ENCODE results near the gene PPOX. TPM values are rescaled to one million over a fixed set of nuclear protein-coding genes. Genes with fewer than 3 reads are reported as not detected.

The PPOX gene
- total and polyA plus RNA-seq, 2 experiments from 2014 or later = 26.5 to 39.6 TPM

DNA sequence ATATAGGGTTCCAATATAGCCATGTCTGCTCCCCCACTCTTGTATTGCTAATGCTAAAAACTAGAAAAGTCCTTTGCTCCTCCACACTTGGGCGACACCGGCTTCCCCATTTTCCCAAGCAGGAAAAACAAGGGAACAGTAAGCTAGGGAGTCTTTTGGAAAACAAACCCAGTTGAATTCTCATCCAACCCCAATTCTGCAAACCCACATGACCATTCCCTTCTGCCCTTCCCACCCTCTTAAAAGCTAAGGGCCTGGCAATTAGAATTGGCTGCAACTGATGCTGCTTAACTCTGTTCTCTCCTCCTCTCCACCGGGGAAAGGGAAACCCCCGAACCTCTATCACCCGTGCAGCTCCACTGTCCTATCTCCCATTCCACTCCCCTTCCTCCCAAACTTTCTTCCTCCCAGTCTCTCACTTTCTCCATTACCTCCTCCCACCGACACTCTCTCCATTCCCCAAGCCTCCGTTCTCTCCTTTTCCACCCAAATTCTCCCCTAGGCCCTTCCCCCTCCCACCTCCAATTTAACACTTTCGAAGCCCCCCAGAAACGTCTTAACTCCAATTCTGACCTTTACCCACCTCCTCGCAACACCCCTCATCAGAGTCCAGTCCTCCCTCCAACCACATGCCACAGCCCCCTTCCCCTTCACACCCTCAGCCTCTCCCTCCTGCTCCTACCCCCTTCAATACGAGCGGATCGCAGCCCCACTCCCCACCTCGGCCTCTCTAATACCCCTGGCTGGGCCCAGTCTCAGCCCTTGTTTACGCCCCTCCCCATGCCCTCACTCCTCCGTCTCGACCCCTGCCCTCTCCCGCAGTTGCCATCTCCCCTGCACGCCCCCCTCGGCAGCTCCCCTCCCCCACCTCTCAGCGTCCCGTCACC is 34.5 kb upstream of the PPOX start:
- H3K4me1 ChIP-seq (ENCODE audit: insufficient read depth) = peaks cover 24% of the 10 kb centered on the region
- no peaks in the 10 kb centered on the region; the same call in 1 of the 2 replicates for H3K9me2 ChIP-seq (ENCODE audit: insufficient read depth)
- H3K27ac Mint-ChIP-seq = peak overlapping the region; percentile 97
- ATAC-seq (peak; percentile 63), DNase-seq (ENCODE audit: low spot score) (peak; percentile 22)
- H3K4me3 ChIP-seq = peak overlapping the region; percentile 77
- H3K9me3 Mint-ChIP-seq = no peaks in the 10 kb centered on the region
- no peaks in the 10 kb centered on the region; the same call in none of the 2 replicates for H4K20me1 ChIP-seq (replicated peaks; ENCODE audit: insufficient read depth)
- peaks cover 23% of the 10 kb centered on the region for H3K36me3 Mint-ChIP-seq (ENCODE audit: low read depth)
- H3K79me2 ChIP-seq (replicated peaks; ENCODE audit: insufficient read depth) = peaks cover 77% of the 10 kb centered on the region
- peaks cover 3% of the 10 kb centered on the region for H3K27me3 Mint-ChIP-seq (ENCODE audit: insufficient read depth, low read depth, poor library complexity)
- H3K4me1 Mint-ChIP-seq = peaks cover 23% of the 10 kb centered on the region
- no peaks in the 10 kb centered on the region for H3K27me3 ChIP-seq (ENCODE audit: insufficient read depth)
- H3K36me3 ChIP-seq (ENCODE audit: insufficient read depth) = peaks cover 20% of the 10 kb centered on the region
- peak overlapping the region; percentile 87 for H3K4me2 ChIP-seq
- no peak overlapping the region; the same call in 2 of the 3 replicates for H3K4me3 Mint-ChIP-seq
- peaks cover 24% of the 10 kb centered on the region for H3F3A ChIP-seq (replicated peaks; ENCODE audit: low read depth)
- peak overlapping the region; percentile 97 for H3K27ac ChIP-seq (ENCODE audit: low read depth)
- TF ChIP-seq ZNF331 (CRISPR knock-in tag; IDR thresholded peaks at IDR 0.05; ENCODE audit: low read depth) (no peak), EZH2 (IDR thresholded peaks at IDR 0.05; ENCODE audit: low read depth, unreplicated experiment) (no peak), POLR2AphosphoS5 (IDR thresholded peaks at IDR 0.05; ENCODE audit: low read depth) (no peak), ZNF114 (CRISPR knock-in tag; IDR thresholded peaks at IDR 0.05) (no peak), STAT1 (IDR thresholded peaks at IDR 0.05; ENCODE audit: unreplicated experiment) (no peak), NANOG (IDR thresholded peaks at IDR 0.05; ENCODE audit: borderline replicate concordance) (no peak)
- TF ChIP-seq, protein P1, sequence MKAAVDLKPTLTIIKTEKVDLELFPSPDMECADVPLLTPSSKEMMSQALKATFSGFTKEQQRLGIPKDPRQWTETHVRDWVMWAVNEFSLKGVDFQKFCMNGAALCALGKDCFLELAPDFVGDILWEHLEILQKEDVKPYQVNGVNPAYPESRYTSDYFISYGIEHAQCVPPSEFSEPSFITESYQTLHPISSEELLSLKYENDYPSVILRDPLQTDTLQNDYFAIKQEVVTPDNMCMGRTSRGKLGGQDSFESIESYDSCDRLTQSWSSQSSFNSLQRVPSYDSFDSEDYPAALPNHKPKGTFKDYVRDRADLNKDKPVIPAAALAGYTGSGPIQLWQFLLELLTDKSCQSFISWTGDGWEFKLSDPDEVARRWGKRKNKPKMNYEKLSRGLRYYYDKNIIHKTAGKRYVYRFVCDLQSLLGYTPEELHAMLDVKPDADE (IDR thresholded peaks at IDR 0.05) = no peak
- TF ChIP-seq, protein P2, sequence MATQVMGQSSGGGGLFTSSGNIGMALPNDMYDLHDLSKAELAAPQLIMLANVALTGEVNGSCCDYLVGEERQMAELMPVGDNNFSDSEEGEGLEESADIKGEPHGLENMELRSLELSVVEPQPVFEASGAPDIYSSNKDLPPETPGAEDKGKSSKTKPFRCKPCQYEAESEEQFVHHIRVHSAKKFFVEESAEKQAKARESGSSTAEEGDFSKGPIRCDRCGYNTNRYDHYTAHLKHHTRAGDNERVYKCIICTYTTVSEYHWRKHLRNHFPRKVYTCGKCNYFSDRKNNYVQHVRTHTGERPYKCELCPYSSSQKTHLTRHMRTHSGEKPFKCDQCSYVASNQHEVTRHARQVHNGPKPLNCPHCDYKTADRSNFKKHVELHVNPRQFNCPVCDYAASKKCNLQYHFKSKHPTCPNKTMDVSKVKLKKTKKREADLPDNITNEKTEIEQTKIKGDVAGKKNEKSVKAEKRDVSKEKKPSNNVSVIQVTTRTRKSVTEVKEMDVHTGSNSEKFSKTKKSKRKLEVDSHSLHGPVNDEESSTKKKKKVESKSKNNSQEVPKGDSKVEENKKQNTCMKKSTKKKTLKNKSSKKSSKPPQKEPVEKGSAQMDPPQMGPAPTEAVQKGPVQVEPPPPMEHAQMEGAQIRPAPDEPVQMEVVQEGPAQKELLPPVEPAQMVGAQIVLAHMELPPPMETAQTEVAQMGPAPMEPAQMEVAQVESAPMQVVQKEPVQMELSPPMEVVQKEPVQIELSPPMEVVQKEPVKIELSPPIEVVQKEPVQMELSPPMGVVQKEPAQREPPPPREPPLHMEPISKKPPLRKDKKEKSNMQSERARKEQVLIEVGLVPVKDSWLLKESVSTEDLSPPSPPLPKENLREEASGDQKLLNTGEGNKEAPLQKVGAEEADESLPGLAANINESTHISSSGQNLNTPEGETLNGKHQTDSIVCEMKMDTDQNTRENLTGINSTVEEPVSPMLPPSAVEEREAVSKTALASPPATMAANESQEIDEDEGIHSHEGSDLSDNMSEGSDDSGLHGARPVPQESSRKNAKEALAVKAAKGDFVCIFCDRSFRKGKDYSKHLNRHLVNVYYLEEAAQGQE (IDR thresholded peaks at IDR 0.05; ENCODE audit: unreplicated experiment) = no peak
- TF ChIP-seq, protein P3, sequence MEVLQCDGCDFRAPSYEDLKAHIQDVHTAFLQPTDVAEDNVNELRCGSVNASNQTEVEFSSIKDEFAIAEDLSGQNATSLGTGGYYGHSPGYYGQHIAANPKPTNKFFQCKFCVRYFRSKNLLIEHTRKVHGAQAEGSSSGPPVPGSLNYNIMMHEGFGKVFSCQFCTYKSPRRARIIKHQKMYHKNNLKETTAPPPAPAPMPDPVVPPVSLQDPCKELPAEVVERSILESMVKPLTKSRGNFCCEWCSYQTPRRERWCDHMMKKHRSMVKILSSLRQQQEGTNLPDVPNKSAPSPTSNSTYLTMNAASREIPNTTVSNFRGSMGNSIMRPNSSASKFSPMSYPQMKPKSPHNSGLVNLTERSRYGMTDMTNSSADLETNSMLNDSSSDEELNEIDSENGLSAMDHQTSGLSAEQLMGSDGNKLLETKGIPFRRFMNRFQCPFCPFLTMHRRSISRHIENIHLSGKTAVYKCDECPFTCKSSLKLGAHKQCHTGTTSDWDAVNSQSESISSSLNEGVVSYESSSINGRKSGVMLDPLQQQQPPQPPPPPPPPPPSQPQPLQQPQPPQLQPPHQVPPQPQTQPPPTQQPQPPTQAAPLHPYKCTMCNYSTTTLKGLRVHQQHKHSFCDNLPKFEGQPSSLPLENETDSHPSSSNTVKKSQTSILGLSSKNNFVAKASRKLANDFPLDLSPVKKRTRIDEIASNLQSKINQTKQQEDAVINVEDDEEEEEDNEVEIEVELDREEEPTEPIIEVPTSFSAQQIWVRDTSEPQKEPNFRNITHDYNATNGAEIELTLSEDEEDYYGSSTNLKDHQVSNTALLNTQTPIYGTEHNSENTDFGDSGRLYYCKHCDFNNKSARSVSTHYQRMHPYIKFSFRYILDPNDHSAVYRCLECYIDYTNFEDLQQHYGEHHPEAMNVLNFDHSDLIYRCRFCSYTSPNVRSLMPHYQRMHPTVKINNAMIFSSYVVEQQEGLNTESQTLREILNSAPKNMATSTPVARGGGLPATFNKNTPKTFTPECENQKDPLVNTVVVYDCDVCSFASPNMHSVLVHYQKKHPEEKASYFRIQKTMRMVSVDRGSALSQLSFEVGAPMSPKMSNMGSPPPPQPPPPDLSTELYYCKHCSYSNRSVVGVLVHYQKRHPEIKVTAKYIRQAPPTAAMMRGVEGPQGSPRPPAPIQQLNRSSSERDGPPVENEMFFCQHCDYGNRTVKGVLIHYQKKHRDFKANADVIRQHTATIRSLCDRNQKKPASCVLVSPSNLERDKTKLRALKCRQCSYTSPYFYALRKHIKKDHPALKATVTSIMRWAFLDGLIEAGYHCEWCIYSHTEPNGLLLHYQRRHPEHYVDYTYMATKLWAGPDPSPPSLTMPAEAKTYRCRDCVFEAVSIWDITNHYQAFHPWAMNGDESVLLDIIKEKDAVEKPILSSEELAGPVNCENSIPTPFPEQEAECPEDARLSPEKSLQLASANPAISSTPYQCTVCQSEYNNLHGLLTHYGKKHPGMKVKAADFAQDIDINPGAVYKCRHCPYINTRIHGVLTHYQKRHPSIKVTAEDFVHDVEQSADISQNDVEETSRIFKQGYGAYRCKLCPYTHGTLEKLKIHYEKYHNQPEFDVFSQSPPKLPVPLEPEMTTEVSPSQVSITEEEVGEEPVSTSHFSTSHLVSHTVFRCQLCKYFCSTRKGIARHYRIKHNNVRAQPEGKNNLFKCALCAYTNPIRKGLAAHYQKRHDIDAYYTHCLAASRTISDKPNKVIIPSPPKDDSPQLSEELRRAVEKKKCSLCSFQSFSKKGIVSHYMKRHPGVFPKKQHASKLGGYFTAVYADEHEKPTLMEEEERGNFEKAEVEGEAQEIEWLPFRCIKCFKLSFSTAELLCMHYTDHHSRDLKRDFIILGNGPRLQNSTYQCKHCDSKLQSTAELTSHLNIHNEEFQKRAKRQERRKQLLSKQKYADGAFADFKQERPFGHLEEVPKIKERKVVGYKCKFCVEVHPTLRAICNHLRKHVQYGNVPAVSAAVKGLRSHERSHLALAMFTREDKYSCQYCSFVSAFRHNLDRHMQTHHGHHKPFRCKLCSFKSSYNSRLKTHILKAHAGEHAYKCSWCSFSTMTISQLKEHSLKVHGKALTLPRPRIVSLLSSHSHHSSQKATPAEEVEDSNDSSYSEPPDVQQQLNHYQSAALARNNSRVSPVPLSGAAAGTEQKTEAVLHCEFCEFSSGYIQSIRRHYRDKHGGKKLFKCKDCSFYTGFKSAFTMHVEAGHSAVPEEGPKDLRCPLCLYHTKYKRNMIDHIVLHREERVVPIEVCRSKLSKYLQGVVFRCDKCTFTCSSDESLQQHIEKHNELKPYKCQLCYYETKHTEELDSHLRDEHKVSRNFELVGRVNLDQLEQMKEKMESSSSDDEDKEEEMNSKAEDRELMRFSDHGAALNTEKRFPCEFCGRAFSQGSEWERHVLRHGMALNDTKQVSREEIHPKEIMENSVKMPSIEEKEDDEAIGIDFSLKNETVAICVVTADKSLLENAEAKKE (CRISPR knock-in tag; IDR thresholded peaks at IDR 0.05) = no peak
- TF ChIP-seq, protein P4, sequence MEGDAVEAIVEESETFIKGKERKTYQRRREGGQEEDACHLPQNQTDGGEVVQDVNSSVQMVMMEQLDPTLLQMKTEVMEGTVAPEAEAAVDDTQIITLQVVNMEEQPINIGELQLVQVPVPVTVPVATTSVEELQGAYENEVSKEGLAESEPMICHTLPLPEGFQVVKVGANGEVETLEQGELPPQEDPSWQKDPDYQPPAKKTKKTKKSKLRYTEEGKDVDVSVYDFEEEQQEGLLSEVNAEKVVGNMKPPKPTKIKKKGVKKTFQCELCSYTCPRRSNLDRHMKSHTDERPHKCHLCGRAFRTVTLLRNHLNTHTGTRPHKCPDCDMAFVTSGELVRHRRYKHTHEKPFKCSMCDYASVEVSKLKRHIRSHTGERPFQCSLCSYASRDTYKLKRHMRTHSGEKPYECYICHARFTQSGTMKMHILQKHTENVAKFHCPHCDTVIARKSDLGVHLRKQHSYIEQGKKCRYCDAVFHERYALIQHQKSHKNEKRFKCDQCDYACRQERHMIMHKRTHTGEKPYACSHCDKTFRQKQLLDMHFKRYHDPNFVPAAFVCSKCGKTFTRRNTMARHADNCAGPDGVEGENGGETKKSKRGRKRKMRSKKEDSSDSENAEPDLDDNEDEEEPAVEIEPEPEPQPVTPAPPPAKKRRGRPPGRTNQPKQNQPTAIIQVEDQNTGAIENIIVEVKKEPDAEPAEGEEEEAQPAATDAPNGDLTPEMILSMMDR (conservative IDR thresholded peaks at IDR 0.05; ENCODE audit: low read depth in 2 of 2) = no peak
- peak overlapping the region; percentile 87 for H2AFZ ChIP-seq
